WTC11 (cell line): ENCODE data around the gene BABAM2.

Source experiments
- ETV6 ChIP-seq: sonication (generic); formaldehyde crosslinking; IDR thresholded peaks from 2 replicates; pipeline ENCODE4 v1.8.1; 2022; ENCODE audit warnings: mild to moderate bottlenecking, missing genetic modification reagents
- IRF2 ChIP-seq: sonication (generic); formaldehyde crosslinking; IDR thresholded peaks from 2 replicates; pipeline ENCODE4 v1.8.0; 2022; ENCODE audit warnings: low read depth, missing genetic modification reagents, borderline replicate concordance
- MYBL2 ChIP-seq: sonication (generic); formaldehyde crosslinking; IDR thresholded peaks from 2 replicates; pipeline ENCODE4 v1.8.1; 2023; ENCODE audit warnings: mild to moderate bottlenecking, moderate library complexity, missing genetic modification reagents
- OVOL2 ChIP-seq: fragments of 250-450 bp; sonication (Bioruptor Pico); IDR thresholded peaks from 2 replicates; pipeline ENCODE4 v1.9.0; 2021; ENCODE audit warnings: mild to moderate bottlenecking, borderline replicate concordance
- RELA ChIP-seq: sonication (generic); formaldehyde crosslinking; IDR thresholded peaks from 2 replicates; pipeline ENCODE4 v1.8.1; 2022; ENCODE audit warnings: missing genetic modification reagents, mild to moderate bottlenecking, borderline replicate concordance
- SMAD3 ChIP-seq: sonication (generic); formaldehyde crosslinking; IDR thresholded peaks from 2 replicates; pipeline ENCODE4 v1.8.0; 2022; ENCODE audit warnings: missing genetic modification reagents, mild to moderate bottlenecking, borderline replicate concordance
- ZNF138 ChIP-seq: sonication (generic); formaldehyde crosslinking; conservative IDR thresholded peaks from 2 replicates; pipeline ENCODE4 v1.8.1; 2022; ENCODE audit warnings: mild to moderate bottlenecking, moderate library complexity, missing genetic modification reagents
- ZNF263 ChIP-seq: sonication (generic); formaldehyde crosslinking; IDR thresholded peaks from 2 replicates; pipeline ENCODE4 v1.8.1; 2022; ENCODE audit warnings: low read depth, mild to moderate bottlenecking, moderate library complexity, missing genetic modification reagents
- TF ChIP-seq, protein P1 (sequence below): sonication (generic); formaldehyde crosslinking; IDR thresholded peaks from 2 replicates; pipeline ENCODE4 v1.8.1; 2022; ENCODE audit warnings: low read depth, mild to moderate bottlenecking, moderate library complexity, missing genetic modification reagents, borderline replicate concordance
- TF ChIP-seq, protein P2 (sequence below): fragments of 200-600 bp; IDR thresholded peaks from 2 replicates; pipeline ENCODE4 v1.8.0; 2022; ENCODE audit warnings: antibody characterized with exemption
- TF ChIP-seq, protein P3 (sequence below): sonication (generic); formaldehyde crosslinking; IDR thresholded peaks from 2 replicates; pipeline ENCODE4 v1.8.1; 2022; ENCODE audit warnings: low read depth, missing genetic modification reagents, borderline replicate concordance
- TF ChIP-seq, protein P4 (sequence below): sonication (generic); formaldehyde crosslinking; IDR thresholded peaks from 2 replicates; pipeline ENCODE4 v1.8.0; 2023; ENCODE audit warnings: missing genetic modification reagents
- TF ChIP-seq, protein P5 (sequence below): sonication (generic); formaldehyde crosslinking; IDR thresholded peaks from 2 replicates; pipeline ENCODE4 v1.8.1; 2023; ENCODE audit warnings: mild to moderate bottlenecking, missing genetic modification reagents, moderate library complexity

DNA sequence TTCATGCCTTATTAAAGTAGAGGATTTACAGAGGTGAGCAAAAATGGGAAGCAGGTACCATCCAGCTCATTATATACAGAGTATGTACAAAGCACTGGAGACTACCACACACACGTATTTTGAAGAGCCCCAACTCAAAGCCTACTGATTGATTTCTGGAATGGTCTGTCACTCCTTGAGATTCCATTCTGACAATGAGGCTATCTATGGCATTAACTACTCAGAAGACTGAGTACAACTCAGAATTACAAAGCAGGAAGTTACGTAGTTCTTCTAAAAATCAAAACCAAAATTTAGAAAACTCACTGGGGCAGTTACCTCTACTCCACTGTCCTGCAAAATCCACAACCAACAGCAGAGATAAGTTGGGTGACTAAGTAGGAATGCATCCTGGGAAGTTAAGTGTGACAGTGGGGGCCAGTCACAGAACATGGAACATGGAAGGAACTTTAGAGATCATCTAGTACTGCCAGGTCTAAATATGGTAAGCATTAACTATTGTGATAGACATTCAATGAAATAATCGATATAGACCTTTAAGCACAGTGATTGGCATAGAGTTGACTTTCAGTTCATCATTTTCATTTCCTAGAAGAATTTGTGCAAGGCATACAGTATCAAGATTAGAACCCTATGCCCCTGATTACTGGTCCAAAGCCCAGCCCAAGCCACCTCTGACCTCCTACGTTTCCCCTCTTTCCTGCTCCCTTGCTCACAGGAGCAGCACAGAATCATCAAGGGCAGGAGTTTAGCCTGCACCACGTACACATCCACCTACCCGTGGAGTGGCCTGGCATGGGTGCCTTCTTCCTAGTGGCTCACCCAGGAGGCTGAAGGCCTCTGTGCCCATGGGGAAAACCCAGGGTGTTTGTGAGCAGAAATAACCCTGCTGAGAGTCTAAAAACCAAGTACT lies 422.0 kb downstream of the BABAM2 start:
- no peak for TF ChIP-seq ZNF263 (CRISPR knock-in tag)
- TF ChIP-seq, protein P1, sequence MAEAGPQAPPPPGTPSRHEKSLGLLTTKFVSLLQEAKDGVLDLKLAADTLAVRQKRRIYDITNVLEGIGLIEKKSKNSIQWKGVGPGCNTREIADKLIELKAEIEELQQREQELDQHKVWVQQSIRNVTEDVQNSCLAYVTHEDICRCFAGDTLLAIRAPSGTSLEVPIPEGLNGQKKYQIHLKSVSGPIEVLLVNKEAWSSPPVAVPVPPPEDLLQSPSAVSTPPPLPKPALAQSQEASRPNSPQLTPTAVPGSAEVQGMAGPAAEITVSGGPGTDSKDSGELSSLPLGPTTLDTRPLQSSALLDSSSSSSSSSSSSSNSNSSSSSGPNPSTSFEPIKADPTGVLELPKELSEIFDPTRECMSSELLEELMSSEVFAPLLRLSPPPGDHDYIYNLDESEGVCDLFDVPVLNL, result no peak
- TF ChIP-seq IRF2 (CRISPR knock-in tag), result no peak
- TF ChIP-seq ZNF138, result no peak
- TF ChIP-seq, protein P2, sequence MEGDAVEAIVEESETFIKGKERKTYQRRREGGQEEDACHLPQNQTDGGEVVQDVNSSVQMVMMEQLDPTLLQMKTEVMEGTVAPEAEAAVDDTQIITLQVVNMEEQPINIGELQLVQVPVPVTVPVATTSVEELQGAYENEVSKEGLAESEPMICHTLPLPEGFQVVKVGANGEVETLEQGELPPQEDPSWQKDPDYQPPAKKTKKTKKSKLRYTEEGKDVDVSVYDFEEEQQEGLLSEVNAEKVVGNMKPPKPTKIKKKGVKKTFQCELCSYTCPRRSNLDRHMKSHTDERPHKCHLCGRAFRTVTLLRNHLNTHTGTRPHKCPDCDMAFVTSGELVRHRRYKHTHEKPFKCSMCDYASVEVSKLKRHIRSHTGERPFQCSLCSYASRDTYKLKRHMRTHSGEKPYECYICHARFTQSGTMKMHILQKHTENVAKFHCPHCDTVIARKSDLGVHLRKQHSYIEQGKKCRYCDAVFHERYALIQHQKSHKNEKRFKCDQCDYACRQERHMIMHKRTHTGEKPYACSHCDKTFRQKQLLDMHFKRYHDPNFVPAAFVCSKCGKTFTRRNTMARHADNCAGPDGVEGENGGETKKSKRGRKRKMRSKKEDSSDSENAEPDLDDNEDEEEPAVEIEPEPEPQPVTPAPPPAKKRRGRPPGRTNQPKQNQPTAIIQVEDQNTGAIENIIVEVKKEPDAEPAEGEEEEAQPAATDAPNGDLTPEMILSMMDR, result no peak
- no peak for TF ChIP-seq OVOL2
- no peak for TF ChIP-seq SMAD3 (CRISPR knock-in tag)
- no peak for TF ChIP-seq RELA (CRISPR knock-in tag)
- TF ChIP-seq, protein P3, sequence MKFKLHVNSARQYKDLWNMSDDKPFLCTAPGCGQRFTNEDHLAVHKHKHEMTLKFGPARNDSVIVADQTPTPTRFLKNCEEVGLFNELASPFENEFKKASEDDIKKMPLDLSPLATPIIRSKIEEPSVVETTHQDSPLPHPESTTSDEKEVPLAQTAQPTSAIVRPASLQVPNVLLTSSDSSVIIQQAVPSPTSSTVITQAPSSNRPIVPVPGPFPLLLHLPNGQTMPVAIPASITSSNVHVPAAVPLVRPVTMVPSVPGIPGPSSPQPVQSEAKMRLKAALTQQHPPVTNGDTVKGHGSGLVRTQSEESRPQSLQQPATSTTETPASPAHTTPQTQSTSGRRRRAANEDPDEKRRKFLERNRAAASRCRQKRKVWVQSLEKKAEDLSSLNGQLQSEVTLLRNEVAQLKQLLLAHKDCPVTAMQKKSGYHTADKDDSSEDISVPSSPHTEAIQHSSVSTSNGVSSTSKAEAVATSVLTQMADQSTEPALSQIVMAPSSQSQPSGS (CRISPR knock-in tag), result no peak
- TF ChIP-seq, protein P4, sequence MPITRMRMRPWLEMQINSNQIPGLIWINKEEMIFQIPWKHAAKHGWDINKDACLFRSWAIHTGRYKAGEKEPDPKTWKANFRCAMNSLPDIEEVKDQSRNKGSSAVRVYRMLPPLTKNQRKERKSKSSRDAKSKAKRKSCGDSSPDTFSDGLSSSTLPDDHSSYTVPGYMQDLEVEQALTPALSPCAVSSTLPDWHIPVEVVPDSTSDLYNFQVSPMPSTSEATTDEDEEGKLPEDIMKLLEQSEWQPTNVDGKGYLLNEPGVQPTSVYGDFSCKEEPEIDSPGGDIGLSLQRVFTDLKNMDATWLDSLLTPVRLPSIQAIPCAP (CRISPR knock-in tag), result no peak
- TF ChIP-seq MYBL2 (CRISPR knock-in tag), result no peak
- TF ChIP-seq ETV6 (CRISPR knock-in tag), result no peak
- TF ChIP-seq, protein P5, sequence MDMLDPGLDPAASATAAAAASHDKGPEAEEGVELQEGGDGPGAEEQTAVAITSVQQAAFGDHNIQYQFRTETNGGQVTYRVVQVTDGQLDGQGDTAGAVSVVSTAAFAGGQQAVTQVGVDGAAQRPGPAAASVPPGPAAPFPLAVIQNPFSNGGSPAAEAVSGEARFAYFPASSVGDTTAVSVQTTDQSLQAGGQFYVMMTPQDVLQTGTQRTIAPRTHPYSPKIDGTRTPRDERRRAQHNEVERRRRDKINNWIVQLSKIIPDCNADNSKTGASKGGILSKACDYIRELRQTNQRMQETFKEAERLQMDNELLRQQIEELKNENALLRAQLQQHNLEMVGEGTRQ (CRISPR knock-in tag), result no peak
